NCI-H2081 (cell line): ENCODE measurements around the gene BABAM1.

Experiments used
- DNase-seq, 2 experiments: peaks; one replicate each; lab custom pipeline; 2025; lab: John Stamatoyannopoulos, UW

Gene BABAM1

GRCh38 chr19:17266975-17267788, at the start of gene BABAM1:
BABAM1 (plus strand) TSS chr19:17267443; CDS start chr19:17268807, 1,364 bp downstream.
- peak; percentile 94 to 99 for DNase-seq

DNA sequence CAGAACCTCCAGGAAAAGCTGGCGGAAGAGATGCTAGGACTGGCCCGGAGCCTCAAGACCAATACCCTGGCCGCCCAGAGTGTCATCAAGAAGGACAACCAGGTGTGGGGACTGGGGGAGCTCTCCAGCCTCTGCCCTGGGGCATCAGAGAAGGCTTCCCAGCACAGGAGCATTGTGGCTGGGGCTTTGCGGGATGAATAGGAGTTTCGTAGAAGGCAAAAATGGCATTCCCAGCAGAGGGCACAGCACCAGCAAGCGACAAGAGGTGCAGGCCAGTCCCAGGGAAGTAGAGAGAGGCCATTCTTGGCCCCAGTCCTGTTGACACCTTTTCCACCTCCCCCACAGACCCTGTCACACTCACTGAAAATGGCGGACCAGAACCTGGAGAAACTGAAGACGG, 48.0 kb upstream of the BABAM1 start:
- DNase-seq: no peak

- no peak for DNase-seq
Measured at GRCh38 chr19:17220207-17220758, 47.0 kb upstream of the BABAM1 start.

GRCh38 chr19:17225053-17225452, 42.2 kb upstream of the BABAM1 start:
- DNase-seq: no peak

DNA sequence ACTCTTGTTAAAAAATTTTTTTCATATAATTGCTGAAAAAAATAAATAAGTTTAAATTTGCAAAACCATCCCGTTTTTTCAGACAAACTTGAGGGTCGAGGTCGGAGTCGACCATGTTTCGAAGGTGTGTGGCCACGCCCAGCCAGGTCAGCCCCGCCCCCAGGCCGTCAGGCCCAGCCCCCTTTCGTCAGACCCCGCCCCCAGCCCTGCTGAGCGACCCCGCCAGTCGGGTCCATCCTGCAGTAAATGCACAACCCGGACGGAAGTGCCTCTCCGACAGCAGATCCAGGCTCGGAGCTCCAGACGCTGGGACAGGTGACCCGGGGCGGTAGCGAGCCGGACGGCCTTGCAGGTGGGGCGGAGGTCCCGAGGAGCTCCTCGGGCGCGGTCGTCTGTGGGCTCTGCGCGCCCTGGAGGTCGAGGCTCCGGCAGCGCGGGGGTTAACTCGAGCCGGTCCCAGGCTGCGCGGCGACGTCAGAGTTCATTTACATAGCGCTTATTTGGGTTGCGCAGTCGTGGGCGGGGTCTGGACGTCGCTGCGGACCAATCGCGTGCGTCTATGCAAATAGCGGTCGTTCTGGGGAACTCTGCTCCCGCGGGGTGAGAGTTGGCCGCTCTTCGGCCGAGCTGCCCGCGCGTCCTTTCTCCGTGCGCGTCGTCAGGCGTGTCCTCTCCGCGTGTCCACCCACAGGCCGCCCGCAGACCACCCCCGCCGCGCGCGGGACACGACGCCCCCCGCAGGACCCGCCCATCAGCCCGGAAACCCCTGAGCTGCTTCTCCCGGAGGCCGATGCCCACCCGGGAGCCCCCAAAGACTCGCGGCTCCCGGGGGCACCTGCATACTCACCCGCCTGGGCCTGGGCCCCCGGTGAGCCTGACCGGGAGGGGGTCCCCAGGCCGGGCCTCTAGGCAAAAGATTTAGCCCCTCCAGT, 41.0 kb upstream of the BABAM1 start, which contains the start of gene OCEL1:
Gene OCEL1, plus strand, starts transcription at position 225 of the 932 bp plus-strand sequence. Its CDS starts 22 bp downstream, at position 247.
- peak; percentile 96 to 97 for DNase-seq

DNA sequence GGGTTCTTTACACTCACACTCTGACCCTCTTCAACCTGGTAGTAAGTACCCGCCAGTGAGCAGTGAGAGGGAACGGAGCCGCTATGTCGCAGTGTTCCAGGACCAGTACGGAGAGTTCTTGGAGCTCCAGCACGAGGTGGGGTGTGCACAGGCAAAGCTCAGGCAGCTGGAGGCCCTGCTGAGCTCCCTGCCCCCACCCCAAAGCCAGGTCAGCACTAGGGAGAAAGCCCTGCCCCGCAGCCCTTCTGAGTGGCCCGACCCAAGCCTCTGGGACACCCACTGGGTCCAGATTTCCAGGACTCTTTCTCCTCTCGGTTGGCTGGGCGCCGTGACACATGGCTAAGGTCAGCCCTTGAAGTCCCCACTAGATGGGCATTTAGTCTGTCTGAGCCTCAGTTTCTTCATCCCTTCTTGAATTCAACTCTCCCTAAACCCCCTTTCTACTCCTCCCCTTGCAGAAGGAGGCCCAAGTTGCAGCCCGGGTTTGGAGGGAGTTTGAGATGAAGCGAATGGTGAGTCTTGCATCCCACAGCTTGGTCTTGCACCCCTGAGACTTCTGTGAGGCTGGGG, 39.4 kb upstream of the BABAM1 start:
- DNase-seq: no peak

DNA sequence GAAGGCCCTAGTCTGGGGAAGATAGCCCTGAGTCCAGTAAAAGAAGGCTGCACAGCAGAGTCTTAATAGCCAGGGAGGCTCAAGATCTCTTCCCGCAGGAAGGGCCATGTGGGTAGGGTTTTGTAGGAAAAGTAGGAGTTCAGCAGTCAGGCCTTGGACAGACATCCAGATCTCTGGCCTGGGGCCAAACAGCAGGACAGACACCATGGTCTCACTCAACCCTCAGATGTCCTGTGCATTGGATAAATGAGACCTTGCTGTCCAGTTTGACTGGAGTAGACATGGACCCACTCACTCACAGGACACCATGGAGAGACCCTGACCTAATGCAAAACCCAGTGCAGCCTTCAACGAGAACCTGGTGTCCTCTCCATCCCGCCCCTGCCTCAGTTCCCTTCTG, 37.4 kb upstream of the BABAM1 start:
- no peak for DNase-seq

DNA sequence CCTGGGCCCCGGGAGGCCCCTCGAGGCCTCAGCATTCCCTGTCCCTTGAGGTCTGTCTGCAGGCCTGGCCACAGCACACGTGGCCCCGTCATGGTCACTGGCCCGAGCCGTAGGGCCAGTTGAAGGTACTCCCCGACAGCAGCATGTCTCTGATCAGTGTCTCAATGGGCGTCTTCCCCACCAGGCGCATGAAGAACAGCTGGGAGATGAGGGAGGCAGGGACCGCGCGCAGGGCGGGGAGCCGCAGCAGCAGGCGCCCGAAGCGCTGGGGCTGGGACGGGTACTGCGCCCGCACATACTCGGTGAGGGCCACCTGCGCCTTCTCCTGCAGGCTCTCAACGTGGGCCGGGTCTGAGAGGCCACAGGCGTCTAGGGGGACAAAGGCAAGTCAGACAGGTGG, 35.0 kb upstream of the BABAM1 start:
- DNase-seq: no peak

DNA sequence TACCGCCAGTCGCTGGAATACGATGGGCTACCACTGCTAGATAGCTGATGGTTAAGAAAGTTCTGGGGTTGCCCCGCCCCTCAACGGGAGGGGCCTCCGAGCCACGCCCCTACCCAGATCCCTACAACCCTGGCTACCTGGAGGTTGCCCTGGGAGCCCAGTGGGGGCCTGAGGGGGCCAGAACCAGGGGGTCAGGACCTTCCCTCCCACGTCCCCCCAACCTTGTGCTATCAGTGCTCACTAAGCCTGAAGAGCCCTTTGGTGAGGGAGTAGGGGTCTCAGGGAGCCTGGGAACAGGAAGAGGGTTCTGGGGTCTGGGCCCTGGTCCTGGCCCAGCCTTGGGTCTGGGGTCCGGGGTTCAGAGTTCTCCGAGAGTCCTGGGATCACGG, 32.3 kb upstream of the BABAM1 start:
- peak; percentile 50 to 61 for DNase-seq

GRCh38 chr19:17235300-17235970, 31.8 kb upstream of the BABAM1 start:
- peak; percentile 36 to 77 for DNase-seq

DNA sequence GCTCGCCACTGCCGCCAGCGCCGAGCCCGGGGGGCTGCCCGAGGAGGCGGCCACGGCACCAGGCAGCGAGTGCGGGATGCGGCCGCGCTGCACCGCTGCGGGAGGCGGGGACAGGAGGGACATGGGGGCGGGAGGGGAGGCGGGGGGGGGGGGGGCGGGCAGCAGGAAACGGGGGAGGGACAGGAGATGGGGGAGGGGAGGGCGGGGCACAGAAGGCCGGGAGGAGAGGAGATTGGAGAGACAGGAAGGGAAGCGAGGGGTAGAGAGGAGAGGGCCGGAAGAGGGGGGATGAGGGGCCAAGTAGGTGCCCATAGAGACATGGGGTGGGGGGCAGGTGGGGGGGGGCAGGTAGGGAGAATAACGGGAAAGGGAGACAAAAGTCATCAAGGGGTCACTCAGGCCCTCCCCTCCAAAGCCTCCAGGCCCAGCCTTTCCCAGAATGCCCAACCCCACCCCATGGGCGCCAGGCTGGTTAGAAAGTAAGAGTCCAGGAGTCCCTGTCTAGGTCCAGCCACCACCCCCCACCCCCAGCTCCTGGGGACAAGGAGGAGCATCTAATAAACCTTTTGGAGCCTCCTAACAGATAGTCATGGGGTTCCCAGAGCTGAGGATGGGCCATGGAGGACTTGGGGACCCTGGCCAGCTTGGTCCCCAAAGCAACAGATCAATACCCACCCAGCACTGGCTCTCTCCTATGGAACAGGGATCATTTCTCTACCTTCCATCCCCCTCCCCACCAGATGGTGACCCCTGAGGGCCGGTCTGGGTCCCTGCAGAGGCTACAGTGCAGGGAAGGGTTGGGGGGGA, 31.1 kb upstream of the BABAM1 start:
- peak; percentile 75 for DNase-seq

DNA sequence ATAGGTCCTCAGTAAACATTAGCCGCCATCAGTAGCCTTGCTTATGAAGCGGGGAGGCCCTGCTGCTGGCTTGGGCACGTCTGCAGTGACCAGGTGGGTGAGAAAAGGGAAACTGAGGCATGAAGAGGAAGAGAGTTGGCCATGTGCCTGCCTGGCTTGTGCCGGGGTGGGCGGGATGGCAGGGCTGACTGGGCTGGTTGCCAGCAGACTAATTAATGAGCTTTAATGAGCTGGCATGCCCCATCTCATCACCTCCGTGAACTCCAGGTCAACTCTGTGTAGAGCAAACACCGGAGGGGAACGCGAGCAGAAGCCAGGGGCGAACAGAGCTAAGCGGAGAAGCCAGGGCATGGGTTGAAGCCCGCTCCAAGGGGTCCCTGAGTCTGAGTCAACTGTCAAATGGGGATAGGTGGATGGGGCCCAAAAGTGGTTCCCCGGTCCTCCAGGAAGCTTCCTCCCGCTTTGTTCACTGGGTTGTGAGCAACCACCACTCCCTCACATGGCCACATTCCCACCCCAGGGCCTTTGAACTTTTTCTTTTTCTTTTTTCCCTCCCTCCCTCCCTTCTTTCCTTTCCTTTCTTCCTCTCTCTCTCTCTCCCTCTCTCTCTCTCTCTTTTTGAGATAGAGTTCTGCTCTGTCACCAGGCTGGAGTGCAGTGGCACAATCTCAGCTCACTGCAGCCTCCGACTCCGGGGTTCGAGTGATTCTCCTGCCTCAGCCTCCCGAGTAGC, 30.3 kb upstream of the BABAM1 start:
- DNase-seq: no peak

DNA sequence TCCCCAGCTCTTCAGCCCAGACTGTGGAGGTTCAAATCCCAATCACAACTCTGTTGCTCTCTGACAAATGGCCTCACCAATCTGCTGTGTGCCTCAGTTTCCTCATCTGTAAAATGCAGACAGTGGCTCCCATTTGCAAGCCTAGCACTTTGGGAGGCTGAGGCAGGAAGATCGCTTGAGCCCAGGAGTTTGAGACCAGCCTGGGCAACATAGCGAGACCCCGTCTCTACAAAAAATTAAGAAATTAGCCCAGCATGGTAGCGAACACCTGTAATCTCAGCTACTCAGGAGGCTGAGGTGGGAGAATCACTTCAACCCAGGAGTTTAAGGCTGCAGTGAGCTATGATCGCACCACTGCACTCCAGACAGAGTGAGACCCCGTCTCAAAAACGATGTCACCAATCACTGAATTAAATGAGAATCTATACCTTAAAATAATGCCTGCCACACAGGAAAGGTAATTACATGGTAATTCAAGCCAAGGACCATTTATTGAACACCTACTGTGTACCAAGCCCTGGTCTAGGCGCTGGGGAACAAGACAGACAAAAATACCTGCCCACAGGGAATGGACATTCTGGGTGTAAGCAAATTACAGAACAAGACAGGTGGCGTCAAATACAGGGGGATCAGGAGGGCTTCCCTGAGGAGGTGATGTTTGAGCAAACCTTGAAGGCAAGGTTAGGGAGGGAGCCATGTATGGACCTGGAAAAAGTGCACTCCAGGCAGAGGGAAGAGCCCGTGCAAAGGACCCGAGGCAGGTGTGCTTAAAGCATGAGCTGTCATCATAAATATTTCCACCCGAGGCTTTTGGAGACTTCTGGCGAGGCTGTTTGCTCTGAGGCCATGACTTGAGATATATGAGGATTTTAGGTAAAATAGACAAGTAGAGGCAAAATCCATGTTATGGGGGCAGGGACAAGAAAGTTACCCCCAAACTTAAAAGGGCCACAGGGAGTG, 29.2 kb upstream of the BABAM1 start:
- DNase-seq: no peak

GRCh38 chr19:17240062-17240752, 27.0 kb upstream of the BABAM1 start:
- no peak for DNase-seq

GRCh38 chr19:17240826-17241399, 26.3 kb upstream of the BABAM1 start:
- DNase-seq: no peak

- DNase-seq: no peak
Measured at GRCh38 chr19:17242431-17243208, 24.6 kb upstream of the BABAM1 start.

DNA sequence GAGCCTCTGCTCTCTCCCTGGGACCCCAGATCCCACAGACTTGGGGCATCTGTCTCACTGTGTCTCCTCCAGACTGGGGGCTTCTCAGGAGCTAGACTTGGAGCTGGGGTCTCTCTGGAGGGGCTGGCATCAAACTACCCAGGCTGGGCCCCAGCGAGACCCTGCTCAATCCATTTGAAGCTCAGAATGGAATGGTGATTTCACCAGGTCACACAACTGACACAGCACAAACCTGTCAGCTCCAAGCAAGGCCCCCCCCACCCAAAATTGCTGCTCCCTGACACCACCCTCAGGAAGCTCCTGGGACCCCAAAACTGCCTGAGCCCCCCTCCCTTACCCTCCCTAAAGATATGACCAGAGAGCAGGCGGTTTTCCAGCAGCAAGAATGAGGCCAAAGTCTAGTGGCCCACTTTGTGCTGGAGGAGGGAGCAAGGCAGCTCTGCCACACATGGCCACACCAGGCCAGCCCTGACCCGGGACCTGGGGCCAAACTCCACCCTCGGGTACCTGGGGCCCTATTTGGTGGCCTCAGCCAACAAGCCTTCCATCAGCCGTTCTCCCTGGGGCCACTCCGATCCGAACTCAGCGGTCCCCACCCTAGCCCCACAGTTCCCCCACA, 23.9 kb upstream of the BABAM1 start:
- DNase-seq: no peak
